Endothelial cell of umbilical vein (primary cell): ENCODE data around the gene TERT. TPM values are rescaled to one million over a fixed set of nuclear protein-coding genes. Genes with fewer than 3 reads are reported as not detected.

Experiments
- BruUV-seq: library from RNA; stranded (reverse); fragments of 400-500 nt; replicated peaks from 2 replicates; lab custom pipeline; 2021; lab: Mats Ljungman, UMichigan
- CTCF ChIA-PET: fragments of 300-600, 350-600 bp; sonication (Branson Sonifier 250); formaldehyde crosslinking; loops from one replicate; lab custom pipeline; 2021; ENCODE audit warnings: antibody characterized with exemption, inconsistent platforms; lab: Charles Lee
- POLR2A ChIA-PET: fragments of 300-600, 350-600 bp; sonication (Branson Sonifier 250); formaldehyde crosslinking; loops from one replicate; lab custom pipeline; 2021; ENCODE audit warnings: antibody characterized with exemption, inconsistent platforms; lab: Charles Lee
- DNase-seq: peaks from one replicate; pipeline ENCODE4 v3.0.0-alpha.2; 2011; ENCODE audit warnings: low read depth, low spot score
- FAIRE-seq: peaks from 2 replicates; lab custom pipeline; 2011; peaks lifted over from hg19 to GRCh38; lab: Jason Lieb, UNC
- H2AFZ ChIP-seq: 2 replicates; pipeline ENCODE4 v1.6.0; 2012; ENCODE audit warnings: low read depth, low read length, control low read depth, inconsistent platforms
- H3K27ac ChIP-seq: 2 replicates; pipeline ENCODE4 v1.5.1; 2011; ENCODE audit warnings: low read depth, mild to moderate bottlenecking, control low read depth, low read length, moderate library complexity; ENCODE audit not compliant: insufficient read depth
- H3K27me3 ChIP-seq, 2 experiments: 2 replicates each; pipeline versions ENCODE4 v1.6.0 to v1.6.1; 2011; ENCODE audit warnings: low read length in 2 of 2, mixed read lengths in 1 of 2; ENCODE audit not compliant: control insufficient read depth in 2 of 2, insufficient read depth in 2 of 2
- H3K36me3 ChIP-seq, 2 experiments: 2 replicates in 1 of 2; 3 replicates in 1 of 2; pipeline ENCODE4 v1.5.1; 2011; ENCODE audit warnings: low read length in 2 of 2, mild to moderate bottlenecking in 1 of 2, moderate library complexity in 1 of 2; ENCODE audit not compliant: control insufficient read depth in 2 of 2, insufficient read depth in 2 of 2; ENCODE audit errors: extremely low read depth in 1 of 2
- H3K4me1 ChIP-seq: 3 replicates; pipeline ENCODE4 v1.5.1; 2011; ENCODE audit warnings: mild to moderate bottlenecking, low read length; ENCODE audit not compliant: control insufficient read depth, insufficient read depth; ENCODE audit errors: extremely low read depth
- H3K4me2 ChIP-seq: 2 replicates; pipeline ENCODE4 v1.6.1; 2011; ENCODE audit warnings: low read length, control low read depth, mixed read lengths; ENCODE audit not compliant: insufficient read depth
- H3K4me3 ChIP-seq, 3 experiments: fragments of 200-600 bp in 1 of 3; sonication (generic), shearing (Covaris generic) in 1 of 3; replicated peaks in 1 of 3; 2 replicates each; pipeline ENCODE4 v1.5.1; 2011 to 2016; ENCODE audit warnings: control low read depth in 3 of 3, low read length in 3 of 3, mild to moderate bottlenecking in 2 of 3, inconsistent platforms in 1 of 3, low read depth in 1 of 3, moderate library complexity in 1 of 3; ENCODE audit not compliant: insufficient read depth in 1 of 3
- H3K79me2 ChIP-seq: 2 replicates; pipeline ENCODE4 v1.6.0; 2012; ENCODE audit warnings: low read length, inconsistent platforms; ENCODE audit not compliant: control insufficient read depth, insufficient read depth
- H3K9ac ChIP-seq: replicated peaks from 2 replicates; pipeline ENCODE3; 2011; ENCODE audit warnings: low read length, control low read depth; ENCODE audit not compliant: insufficient read depth; ENCODE audit errors: extremely low read depth
- H3K9me1 ChIP-seq: replicated peaks from 3 replicates; pipeline ENCODE4 v1.6.0; 2011; ENCODE audit warnings: mild to moderate bottlenecking, low read length; ENCODE audit not compliant: control insufficient read depth, insufficient read depth; ENCODE audit errors: extremely low read depth
- H3K9me3 ChIP-seq: replicated peaks from 2 replicates; pipeline ENCODE4 v1.5.1; 2012; ENCODE audit warnings: low read length, inconsistent platforms; ENCODE audit not compliant: control insufficient read depth, insufficient read depth
- H4K20me1 ChIP-seq: replicated peaks from 2 replicates; pipeline ENCODE3; 2011; ENCODE audit warnings: mild to moderate bottlenecking, low read length; ENCODE audit not compliant: control insufficient read depth, insufficient read depth; ENCODE audit errors: extremely low read depth
- EZH2 ChIP-seq: IDR thresholded peaks from 2 replicates; pipeline ENCODE4 v1.6.1; 2012; ENCODE audit warnings: borderline replicate concordance, low read depth, mild to moderate bottlenecking, moderate library complexity, low read length, inconsistent platforms; ENCODE audit not compliant: severe bottlenecking
- FOS ChIP-seq: IDR thresholded peaks from 2 replicates; pipeline ENCODE4 v1.6.1; 2011; ENCODE audit warnings: mild to moderate bottlenecking, low read length, moderate library complexity, borderline replicate concordance; ENCODE audit not compliant: insufficient read depth
- GATA2 ChIP-seq: IDR thresholded peaks from 2 replicates; pipeline ENCODE4 v1.7.0; 2011; ENCODE audit warnings: low read depth, mild to moderate bottlenecking, moderate library complexity, mixed read lengths, low read length; ENCODE audit not compliant: insufficient read length, insufficient read depth
- JUN ChIP-seq: IDR thresholded peaks from 2 replicates; pipeline ENCODE4 v1.6.1; 2011; ENCODE audit warnings: borderline replicate concordance, low read depth; ENCODE audit not compliant: insufficient read length, insufficient read depth
- MYC ChIP-seq: IDR thresholded peaks from one replicate; pipeline ENCODE4 v1.6.1; 2011; ENCODE audit warnings: mild to moderate bottlenecking, low read depth, low read length
- POLR2A ChIP-seq: IDR thresholded peaks from 2 replicates; pipeline ENCODE4 v1.6.1; 2012; ENCODE audit warnings: low read depth, mild to moderate bottlenecking, control low read depth, low read length
- POLR2AphosphoS5 ChIP-seq: IDR thresholded peaks from 2 replicates; pipeline ENCODE4 v1.6.1; 2012; ENCODE audit warnings: low read depth, mild to moderate bottlenecking, control low read depth, low read length, moderate library complexity; ENCODE audit not compliant: insufficient read depth
- dilution Hi-C: fragments of 300-500 bp; cut with MboI; formaldehyde crosslinking; loops from one replicate; pipeline ENCODE4 v1.15.0; 2019; ENCODE audit warnings: low sequenced_read_pairs; ENCODE audit not compliant: extremely low pct_ligation_motif_present
- intact Hi-C: fragments of 100-400 bp; cut with micrococcal nuclease; formaldehyde crosslinking; loops from one replicate; pipeline ENCODE4 v1.10.0; 2022
- polyA plus RNA-seq, 4 experiments: library from polyadenylated mRNA; depleted of rRNA in 3 of 4; stranded (reverse) in 3 of 4; unstranded in 1 of 4; fragments of >200 nt; gene quantifications; 2 replicates each; pipeline versions ENCODE4 v1.2.1 to v1.2.3, GENCODE V29; 2011 to 2012; ENCODE audit warnings: missing spikeins in 1 of 4
- total RNA-seq: library from RNA; stranded (reverse); gene quantifications from 2 replicates; pipeline ENCODE4 v1.2.3, GENCODE V29; 2021
- TF ChIP-seq, protein P1 (sequence below): IDR thresholded peaks from 2 replicates; pipeline ENCODE4 v1.6.1; 2011; ENCODE audit not compliant: insufficient read depth, insufficient read length
- TF ChIP-seq, protein P2 (sequence below), 2 donors: IDR thresholded peaks; 1 replicate in 1 of 2; 2 replicates in 1 of 2; pipeline ENCODE4 v1.5.1; 2011; ENCODE audit warnings: low read length in 2 of 2, mild to moderate bottlenecking in 2 of 2, moderate library complexity in 2 of 2, control low read depth in 1 of 2, inconsistent platforms in 1 of 2, low read depth in 1 of 2; ENCODE audit not compliant: insufficient read depth in 1 of 2; ENCODE audit errors: extremely low read depth in 1 of 2

Gene TERT
- total and polyA plus RNA-seq, 2 donors (not counting 3 experiments of a cell fraction or from before 2014, with no cell fraction given): 0.04 TPM; not detected in 1

DNA sequence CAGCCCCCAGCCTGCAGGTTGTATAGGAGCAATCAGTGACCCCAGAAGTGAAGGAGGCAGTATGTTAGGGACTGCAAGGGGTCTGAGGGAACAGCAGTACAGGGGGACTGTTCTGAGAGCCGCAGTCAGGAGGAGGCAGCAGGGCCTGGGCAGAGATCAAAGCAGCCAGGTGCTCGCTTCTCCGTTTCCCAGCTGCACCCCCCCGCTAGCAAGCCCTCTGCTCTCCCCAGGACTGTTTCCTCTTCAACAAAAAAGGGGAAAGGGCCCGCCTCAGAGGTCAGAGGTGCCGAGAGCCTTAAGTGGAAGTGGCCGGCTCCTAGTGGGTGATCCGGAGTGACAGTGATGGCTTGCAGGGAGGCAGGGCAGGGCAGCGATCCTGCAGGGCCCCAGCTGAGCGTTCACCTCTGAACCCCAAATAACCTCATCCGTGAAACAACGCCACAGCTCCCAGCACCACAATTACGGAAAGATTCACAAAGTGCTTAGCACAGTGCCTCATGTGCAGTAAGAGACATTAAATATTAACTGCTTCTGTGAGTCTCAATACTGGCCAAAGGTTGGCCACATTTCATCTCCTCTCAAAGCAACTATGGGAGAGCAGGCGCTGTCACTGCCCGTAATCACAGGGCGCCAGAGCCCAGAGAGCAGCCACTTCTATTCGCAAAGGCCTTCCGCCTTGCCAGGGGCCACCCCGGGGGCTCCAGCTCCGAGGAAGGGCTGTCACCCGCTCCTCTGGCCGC is 42.1 kb upstream of the TERT start:
- H3K9me1 ChIP-seq: no peaks in the 10 kb centered on the region
- no peak overlapping the region for H3K9ac ChIP-seq
- ChIA-PET POLR2A (no interaction called here), CTCF (no interaction called here)
- no peaks in the 10 kb centered on the region for H3K79me2 ChIP-seq
- no peaks in the 10 kb centered on the region for H4K20me1 ChIP-seq
- BruUV-seq: no TSS peak
- TF ChIP-seq POLR2AphosphoS5 (no peak), JUN (no peak), POLR2A (no peak), FOS (no peak), MYC (no peak), EZH2 (no peak), GATA2 (no peak)
- TF ChIP-seq, protein P1, sequence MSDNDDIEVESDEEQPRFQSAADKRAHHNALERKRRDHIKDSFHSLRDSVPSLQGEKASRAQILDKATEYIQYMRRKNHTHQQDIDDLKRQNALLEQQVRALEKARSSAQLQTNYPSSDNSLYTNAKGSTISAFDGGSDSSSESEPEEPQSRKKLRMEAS: no peak
- TF ChIP-seq, protein P2, sequence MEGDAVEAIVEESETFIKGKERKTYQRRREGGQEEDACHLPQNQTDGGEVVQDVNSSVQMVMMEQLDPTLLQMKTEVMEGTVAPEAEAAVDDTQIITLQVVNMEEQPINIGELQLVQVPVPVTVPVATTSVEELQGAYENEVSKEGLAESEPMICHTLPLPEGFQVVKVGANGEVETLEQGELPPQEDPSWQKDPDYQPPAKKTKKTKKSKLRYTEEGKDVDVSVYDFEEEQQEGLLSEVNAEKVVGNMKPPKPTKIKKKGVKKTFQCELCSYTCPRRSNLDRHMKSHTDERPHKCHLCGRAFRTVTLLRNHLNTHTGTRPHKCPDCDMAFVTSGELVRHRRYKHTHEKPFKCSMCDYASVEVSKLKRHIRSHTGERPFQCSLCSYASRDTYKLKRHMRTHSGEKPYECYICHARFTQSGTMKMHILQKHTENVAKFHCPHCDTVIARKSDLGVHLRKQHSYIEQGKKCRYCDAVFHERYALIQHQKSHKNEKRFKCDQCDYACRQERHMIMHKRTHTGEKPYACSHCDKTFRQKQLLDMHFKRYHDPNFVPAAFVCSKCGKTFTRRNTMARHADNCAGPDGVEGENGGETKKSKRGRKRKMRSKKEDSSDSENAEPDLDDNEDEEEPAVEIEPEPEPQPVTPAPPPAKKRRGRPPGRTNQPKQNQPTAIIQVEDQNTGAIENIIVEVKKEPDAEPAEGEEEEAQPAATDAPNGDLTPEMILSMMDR (IDR thresholded peaks at IDR 0.05; ENCODE audit: extremely low read depth in 1 of 2, insufficient read depth in 1 of 2, low read depth in 1 of 2, low read length in 2 of 2): no peak
- no peak overlapping the region for H3K27ac ChIP-seq
- H3K27me3 ChIP-seq: no peaks in the 10 kb centered on the region
- no peak for DNase-seq
- no peak for FAIRE-seq
- no peaks in the 10 kb centered on the region for H3K4me1 ChIP-seq
- H3K4me3 ChIP-seq: no peak overlapping the region
- no peaks in the 10 kb centered on the region for H3K9me3 ChIP-seq
- dilution Hi-C loops (no loop called here), intact Hi-C loops (no loop called here)
- no peak overlapping the region for H3K4me2 ChIP-seq
- peaks cover 3 to 61% of the 10 kb centered on the region in 2 experiments for H3K36me3 ChIP-seq
- H2AFZ ChIP-seq: no peak overlapping the region
